HG02970 (cell line): ENCODE measurements around the gene SPNS3.

Experiments
- ATAC-seq: cut with Tn5 transposase; IDR thresholded peaks from one replicate; pipeline ENCODE4 v1.9.1; 2021; ENCODE audit warnings: mild to moderate bottlenecking, moderate library complexity, moderate number of reproducible peaks; ENCODE audit not compliant: unreplicated experiment, low FRiP score

The SPNS3 gene

GRCh38 chr17:4485676-4486646 lies 52.2 kb downstream of the SPNS3 start:
- no peak for ATAC-seq

DNA sequence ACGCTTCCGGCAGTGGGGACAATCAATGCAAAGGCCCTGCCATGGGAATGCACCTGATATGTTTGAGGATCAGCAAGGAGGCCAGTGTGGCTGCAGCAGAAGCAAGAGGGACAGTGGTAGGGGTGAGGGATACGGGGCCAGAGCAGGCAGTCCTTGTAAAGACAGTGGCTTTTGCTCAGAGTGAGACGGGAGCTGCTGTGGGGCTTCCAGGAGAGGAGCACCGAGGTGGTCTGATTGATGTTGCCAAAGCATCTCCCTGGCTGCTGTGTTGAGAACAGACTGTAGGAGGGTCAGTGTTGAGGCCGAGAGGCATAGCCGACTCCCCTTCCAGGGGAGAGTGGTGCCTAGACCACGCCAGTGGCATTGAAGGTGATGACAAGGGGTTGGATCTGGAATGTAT lies 53.6 kb downstream of the SPNS3 start:
- no peak for ATAC-seq

- no peak for ATAC-seq
These were observed 54.3 kb downstream of the SPNS3 start for GRCh38 chr17:4487820-4488716.

- ATAC-seq: no peak
These were observed 55.4 kb downstream of the SPNS3 start for GRCh38 chr17:4488989-4489595.

- ATAC-seq: no peak
These were observed 56.4 kb downstream of the SPNS3 start for GRCh38 chr17:4490109-4490591.

- ATAC-seq: no peak
These were observed 56.9 kb downstream of the SPNS3 start for GRCh38 chr17:4490637-4491061.

DNA sequence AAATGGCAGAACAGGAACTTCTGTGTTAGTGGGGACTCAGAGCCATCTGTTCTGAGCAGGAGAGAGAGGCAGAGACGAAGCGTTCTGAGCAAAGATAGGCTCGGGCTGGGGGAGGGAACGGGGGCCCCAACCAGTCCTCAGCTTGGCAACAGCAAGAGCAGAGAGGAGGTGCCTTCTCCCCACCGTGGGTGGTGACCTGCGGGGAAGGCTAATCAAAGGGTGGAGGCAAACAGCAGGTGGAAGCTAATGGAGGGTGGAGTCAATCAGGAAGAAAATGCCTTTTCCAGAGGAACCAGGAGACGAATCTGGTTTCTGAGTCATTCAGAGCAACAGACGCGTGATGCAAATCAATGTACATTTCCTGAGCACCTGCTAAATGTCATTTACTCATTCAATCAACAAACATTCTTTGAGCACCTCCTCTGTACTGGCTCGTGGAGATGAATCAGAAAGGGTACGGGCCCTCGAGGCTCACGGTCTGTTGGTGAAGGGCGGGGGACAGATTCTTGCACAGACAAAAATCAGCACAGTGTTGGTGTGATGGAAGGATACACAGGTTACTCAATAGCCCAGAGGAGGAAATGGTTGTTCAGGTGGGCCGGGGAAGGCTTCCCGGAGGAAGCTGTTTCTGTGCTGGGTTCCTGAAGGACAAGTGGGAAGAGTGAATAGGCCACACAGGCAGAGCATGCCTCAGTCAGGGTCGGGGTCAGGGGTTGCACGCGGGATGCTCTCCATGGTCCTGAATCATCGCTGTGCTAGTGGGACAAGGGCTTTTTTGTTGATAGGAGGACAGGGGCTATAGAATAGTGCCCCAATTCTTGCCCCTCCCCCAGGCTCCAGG lies 59.2 kb downstream of the SPNS3 start:
- no peak for ATAC-seq

DNA sequence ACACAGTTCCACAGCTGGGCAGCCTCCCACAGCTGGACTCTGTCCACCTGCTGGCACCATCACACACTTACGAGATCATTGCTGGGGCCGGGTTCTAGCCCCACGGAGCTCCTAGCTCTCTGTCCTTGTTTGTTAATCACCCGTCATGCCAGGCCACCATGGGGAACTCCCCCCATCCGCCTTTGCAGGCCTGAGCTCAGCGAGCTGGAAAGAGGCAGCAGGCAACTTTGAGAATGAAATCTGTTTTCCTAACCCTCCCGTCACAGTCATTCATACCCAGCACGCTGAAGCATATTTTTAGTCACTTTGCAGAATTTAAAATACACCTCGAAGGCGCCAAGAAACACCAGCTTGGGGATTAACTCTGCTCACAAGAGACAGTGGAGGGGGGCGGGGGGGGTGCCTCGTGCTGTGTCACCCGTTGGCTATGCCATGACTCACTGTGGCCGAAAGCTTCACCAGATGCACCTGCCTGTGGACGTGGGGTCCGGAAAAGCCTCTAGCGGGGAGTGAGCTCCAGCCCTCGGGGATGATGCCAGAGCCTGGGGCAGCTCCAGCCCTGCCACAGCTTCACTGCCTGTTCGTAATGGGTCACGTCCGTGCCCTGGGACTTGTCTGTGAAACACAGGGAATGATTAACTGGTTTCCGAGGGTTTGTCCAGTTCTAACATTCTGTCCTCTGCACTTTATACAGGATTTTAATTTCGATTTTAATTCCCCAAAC lies 63.5 kb downstream of the SPNS3 start:
- no peak for ATAC-seq

DNA sequence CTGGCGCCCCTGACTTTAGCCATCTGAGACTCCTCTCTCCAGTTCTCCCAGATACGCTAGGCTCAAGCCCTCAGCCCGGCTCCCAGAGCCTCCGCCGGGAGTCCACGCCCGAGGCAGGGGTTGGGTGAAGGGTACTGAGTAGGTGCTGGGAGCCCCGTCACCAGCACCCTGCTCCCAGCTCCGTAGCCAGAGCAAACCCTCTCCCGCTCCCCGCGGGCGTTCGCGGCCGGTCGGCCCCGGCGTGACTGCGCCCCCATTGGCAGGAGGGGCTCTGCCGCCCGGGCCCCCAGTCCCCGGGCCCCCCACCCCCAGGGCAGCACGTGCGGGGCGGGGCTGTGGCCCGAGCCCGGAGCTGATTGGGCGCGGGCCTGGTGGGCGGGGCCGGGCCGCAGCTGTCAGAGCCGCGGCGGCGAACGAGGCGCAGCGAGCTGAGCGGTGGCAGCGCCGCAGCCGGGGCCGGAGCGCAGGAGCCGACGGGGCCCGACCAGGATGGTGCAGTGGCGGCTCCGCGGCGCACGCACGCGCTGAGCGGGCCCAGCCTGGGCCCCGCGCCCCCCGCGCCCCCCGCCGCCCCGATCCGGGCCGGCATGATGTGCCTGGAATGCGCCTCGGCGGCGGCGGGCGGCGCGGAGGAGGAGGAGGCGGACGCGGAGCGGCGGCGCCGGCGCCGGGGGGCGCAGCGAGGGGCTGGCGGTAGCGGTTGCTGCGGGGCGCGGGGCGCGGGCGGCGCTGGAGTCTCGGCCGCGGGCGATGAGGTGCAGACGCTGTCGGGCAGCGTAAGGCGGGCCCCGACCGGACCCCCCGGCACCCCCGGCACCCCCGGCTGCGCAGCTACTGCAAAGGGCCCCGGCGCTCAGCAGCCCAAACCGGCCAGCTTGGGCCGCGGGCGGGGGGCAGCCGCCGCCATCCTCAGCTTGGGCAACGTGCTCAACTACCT lies 65.0 kb downstream of the SPNS3 start, which contains the start of gene SPNS2:
Gene SPNS2, plus strand, starts transcription at position 421 of the 937 bp plus-strand sequence. Its CDS starts 167 bp downstream, at position 588.
- ATAC-seq: no peak

- ATAC-seq: no peak
These were observed 65.9 kb downstream of the SPNS3 start for GRCh38 chr17:4499431-4500190.

- no peak for ATAC-seq
These were observed 66.4 kb downstream of the SPNS3 start for GRCh38 chr17:4500191-4500571.

GRCh38 chr17:4501295-4501949 lies 67.7 kb downstream of the SPNS3 start:
- no peak for ATAC-seq

DNA sequence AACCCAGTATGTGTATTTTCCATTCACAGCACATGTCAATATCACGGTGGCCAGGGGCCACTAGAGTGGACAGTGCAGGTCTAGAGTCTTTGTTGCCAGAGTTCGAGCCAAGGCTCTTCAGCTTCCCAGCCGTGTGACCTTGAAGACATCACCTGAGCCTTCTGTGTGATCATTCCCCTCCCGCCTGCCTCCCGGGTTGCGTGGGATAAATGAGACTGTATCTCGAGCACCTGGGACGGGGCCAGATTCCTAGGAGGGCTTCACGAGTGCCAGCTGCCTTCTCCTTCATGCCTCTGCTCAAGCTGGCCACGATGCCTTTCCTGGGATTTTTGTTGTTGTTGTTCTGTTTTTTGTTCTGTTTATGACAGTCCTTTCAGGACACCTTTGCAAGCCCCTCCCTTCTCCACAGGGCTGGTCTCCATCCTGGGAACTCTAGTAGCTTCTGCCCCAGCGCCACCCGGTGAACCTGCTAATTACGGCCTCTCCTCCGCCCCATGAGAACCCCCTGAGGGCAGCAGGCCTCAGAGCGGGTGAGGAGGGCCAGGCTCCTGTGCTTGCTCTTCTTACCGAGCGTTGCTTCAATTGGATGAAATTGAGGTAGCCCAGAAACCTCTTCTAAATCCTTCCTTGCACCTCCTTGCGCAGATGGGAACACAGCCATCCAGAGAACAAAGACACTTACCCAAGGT lies 68.9 kb downstream of the SPNS3 start:
- ATAC-seq: no peak

DNA sequence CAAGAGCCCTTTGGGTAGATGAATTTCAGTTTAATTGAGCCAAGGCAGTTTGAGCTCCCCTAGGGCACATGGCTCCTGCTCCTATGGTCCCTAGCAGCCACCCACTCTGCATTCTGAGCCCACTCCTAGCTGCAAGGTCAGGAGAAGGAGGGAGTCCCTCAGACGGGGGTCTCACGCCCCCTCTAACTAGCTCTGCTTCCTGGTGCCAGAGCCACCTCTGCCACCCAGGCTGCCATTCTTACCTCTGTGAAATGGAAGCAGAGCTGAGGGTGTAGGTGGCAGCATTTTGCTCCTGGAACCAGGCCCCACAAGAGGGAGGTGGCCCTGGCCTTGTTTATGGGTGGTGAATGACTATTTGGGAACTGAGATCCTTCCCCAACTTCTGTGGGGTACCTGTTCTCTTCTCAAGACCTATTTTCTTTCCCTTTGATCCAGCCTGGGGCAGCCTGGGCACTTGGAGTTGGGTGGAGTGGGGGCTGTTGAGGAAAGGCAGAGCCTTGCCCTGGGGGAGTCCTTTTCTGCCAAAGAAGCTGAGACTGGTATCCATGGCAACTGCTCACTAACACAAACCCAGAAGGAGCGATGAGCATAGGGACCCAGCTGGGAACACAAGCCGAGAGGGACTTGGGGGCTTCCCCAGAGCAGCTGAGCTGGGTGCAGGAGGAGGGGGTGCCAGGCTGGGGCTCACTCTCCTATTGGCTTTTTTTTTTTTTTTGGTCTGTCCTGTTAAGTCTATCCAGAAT lies 69.7 kb downstream of the SPNS3 start:
- no peak for ATAC-seq

- no peak for ATAC-seq
These were observed 70.4 kb downstream of the SPNS3 start for GRCh38 chr17:4504188-4504587.
